NCI-H510A (cell line): ENCODE data around the gene UIMC1.
"Not testable (repeated sequence)": the region's sequence is repeated elsewhere in the genome, so short reads cannot be mapped to it uniquely, and the experiment has no call there.

Experiments used
- DNase-seq: peaks from one replicate; lab custom pipeline; 2025; lab: John Stamatoyannopoulos, UW

The UIMC1 gene

DNA sequence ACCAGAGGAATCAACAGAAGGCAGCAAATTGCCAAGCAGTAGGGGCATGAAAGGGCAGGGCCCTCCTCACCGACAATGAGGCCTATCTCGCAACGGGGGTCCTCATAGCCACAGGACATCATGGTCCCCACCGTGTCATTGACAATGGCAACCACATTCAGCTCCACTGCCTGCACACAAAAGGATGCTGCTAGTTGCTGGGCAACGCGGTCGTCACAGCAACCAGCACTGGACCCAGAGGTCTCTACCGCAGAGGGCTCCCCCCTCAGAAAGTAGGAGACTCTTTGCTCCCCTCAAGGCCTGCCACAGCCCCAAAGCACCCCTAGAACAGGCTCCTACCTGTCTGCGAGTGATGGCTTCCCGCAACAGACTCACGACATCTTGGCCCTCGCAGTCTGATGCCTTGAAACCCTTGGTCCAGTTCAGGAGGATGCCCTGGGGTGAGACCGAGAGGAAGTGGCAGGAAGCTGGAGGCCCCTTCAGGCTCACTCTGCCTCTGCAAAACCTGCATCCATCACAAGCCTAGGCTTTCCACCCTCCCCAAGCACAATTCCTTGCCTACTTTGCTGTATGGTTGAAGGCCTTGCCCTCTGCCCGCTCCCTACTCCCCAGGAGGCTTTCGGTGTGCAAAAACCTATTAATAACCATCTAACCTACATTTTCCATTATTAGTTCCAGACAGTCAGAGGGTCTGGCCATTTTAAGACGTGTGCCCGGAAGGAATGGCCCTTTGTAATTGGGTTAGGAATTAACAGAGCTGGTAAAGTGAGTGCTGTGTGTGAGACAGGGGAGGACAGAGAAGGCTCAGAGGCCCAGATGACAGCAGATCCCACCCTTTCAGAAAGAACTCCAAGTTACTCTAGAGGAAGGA lies 122.6 kb downstream of the UIMC1 start:
- DNase-seq = no peak

DNA sequence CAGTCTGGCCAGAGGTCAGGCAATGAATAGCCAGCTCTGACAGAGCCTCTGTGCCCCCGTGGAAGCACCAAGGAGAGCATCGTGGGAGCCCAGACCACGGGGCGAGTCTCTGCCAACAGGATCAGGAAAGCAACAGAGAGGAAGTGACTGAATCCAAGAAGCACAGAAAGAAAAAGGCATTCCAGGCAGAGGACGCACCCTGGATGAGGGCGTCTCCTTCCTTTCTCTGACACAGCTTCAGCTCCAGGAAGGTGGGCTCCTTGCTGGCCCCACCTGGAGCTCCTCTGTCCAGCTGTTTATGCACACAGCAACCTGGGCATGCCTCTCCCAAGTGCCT lies 124.0 kb downstream of the UIMC1 start:
- DNase-seq = no peak

DNA sequence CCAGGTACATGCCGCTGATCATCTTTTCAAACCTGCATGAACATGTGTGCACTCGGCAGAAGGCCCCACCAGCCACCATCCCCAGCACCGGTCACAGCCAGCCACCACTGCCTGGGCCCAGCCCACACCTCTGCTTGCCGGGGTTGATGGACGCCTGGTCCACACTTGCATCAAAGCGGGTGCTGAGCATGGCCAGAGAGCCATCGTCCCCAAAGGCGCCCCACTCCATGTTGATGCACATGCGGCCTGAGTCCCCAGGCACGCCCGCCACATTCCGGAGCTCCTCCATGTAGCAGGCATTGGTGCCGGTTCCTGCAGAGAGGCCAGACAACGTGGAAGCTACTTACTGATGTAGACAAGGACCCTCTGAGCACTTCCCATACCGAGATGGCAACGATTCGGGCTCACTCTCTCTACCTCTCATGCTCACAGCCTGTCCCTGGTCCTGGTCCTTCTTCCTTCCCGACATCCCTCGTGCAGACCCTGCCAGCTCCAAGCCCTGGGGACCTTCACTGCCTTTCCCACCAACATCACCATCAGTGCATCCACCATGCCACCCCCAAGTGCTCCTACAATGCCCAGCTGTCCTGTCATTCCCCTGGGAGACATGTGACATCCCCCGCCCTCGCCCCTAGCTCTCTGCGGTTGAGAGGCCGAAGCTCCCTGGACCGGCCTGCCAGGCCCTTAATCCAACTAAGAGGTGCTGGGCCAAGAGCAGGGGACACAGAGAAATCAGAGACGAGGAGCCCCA lies 124.6 kb downstream of the UIMC1 start:
- DNase-seq = no peak

DNA sequence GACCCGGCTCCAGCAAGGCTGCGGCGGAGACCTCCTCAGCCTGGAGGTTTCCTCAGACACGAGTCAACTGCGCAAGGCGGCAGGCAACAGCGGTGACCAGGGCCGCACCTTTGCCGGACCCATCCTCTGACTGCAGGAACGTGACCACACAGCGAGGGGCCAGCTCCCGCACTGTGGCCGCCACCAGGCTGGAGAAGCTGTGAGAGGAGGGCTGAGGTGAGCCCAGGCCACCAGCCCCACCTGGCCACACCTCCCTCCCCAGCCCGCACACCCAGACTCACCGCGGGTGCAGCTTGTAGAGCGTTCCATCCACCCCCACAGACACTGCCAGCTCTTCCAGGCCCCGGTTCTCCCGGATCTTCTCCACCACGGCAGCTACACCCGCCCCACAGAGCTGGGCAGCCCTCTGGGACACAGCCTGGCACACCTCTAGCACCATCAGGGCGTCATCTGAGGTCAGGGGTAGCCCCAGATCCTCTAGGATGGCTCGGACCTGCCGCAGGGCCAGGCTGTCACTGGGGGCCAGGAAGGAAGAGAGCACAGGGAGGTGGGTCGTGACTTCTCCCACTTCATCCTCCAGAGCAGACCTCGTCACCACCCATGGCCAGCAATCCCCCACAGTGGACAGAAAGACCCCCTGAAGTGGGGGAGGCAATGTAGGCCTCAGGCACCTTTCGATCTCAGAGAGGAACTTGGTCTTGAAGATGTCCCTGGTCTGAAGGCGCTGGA lies 125.4 kb downstream of the UIMC1 start:
- no peak for DNase-seq

DNA sequence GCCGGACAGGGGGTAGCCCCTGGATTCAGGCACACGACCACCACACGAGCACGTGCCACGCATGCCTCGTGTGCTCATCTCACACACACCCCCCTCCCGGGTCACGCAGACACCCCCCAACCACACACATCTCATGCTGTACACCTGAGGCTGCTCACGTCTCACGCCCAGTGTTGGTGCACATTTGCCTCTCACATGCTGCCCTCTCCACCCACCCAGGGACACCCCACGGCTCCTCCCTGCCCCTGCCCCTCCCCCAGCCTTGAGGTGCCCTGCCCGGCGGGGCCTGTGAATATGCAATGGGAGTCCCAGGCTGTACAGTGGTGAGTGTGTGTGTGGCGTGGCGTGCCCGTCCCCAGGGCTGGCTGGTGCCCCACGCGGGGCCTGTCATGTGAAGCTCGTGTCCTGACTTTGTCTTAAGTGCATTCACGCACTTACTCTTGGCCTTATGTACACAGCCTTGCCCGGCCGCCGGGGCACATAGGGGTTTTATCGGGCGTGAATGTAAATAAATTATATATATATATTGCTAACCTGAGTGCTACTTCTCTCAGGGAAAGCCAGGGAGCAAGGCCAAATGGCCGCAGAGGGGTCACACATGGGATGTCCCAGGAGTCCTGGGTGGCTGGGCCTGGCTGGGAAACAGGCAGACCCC lies 126.1 kb downstream of the UIMC1 start:
- no peak for DNase-seq

DNA sequence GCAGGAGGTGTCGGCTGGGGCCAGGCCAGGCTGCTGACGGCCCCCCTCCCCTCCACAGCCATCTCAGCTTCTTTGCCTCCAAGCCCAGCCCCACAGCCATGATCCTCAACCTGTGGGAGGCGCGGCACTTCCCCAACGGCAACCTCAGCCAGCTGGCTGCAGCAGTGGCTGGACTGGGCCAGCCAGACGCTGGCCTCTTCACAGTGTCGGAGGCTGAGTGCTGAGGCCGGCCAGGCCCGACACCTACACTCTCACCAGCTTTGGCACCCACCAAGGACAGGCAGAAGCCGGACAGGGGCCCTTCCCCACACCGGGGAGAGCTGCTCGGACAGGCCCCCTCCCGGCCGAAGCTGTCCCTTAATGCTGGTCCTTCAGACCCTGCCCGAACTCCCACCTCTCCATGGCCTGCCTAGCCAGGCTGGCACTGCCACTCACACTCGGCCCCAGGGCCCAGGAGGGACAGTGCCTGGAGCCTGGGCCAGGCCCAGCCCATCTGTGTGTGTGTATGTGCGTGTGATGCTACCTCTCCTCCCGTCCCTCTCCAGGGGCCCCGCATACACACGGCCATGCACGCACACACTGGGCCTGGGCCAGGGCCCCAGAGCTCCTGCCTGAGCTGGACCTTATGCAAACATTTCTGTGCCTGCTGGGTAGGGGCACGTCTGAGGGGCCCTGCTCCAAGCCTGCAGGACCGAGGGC lies 126.8 kb downstream of the UIMC1 start:
- DNase-seq = no peak

DNA sequence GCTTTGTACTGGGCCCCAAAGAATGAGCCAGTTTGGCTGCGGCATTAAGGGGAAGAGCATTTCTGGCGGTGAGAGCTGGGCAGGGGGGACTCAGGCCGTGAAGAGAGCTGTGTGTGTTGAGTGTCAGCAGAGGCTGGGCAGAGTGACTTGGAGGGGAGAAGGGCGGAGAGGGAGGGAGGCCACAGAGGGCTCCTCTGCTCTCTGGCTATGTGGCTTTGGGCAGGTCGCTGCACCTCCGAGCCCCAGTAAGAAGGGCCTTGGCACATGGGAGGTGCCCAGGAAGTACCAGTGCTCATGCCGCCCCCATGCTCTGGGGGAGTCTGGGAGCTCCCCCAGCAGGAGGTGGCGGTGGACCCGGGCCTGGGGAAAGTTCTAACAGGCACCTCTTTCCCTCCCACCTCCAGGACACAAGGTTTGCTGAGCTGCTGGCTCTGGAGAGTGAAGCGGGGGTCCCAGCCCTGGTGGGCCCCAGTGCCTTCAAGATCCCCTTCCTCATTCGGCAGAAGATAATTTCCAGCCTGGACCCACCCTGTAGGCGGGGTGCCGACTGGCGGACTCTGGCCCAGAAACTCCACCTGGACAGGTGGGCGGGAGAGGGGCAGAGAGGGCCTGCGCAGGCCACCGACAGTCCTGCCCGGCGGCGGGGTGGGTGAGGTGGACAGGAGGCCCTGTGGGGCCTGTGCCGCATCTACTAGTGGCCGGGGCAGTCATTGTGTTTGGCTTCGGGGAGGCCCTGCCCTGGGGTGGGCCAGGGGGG lies 127.5 kb downstream of the UIMC1 start:
- no peak for DNase-seq

DNA sequence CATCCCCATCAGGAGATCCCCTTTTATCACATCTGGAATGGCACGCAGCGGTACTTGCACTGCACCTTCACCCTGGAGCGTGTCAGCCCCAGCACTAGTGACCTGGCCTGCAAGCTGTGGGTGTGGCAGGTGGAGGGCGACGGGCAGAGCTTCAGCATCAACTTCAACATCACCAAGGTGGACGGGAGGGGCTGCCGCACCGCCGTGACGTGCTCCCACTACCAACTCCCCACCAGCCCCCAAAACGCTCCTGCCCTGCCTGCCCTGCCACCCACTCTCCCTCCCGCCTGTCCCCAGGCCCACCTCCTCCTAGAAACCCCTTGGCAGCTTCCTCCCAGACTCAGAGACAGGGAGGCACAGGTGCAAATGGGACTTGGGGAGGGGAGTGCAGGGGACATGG lies 128.1 kb downstream of the UIMC1 start:
- no peak for DNase-seq

DNA sequence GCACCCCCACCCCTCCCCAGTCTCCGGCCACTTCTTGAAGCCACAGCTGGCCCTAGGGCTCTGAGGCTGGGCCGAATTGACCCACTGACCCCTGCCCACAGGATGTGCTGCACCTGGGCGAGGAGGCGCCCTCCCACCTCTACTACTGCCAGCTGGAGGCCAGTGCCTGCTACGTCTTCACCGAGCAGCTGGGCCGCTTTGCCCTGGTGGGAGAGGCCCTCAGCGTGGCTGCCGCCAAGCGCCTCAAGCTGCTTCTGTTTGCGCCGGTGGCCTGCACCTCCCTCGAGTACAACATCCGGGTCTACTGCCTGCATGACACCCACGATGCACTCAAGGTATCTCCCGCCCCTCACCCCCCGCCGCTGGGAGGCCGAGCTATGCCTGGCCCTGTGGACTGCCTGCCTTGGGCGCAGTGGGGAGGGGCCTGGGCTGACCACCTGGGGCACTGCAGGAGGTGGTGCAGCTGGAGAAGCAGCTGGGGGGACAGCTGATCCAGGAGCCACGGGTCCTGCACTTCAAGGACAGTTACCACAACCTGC lies 128.7 kb downstream of the UIMC1 start:
- DNase-seq = peak; percentile 75

DNA sequence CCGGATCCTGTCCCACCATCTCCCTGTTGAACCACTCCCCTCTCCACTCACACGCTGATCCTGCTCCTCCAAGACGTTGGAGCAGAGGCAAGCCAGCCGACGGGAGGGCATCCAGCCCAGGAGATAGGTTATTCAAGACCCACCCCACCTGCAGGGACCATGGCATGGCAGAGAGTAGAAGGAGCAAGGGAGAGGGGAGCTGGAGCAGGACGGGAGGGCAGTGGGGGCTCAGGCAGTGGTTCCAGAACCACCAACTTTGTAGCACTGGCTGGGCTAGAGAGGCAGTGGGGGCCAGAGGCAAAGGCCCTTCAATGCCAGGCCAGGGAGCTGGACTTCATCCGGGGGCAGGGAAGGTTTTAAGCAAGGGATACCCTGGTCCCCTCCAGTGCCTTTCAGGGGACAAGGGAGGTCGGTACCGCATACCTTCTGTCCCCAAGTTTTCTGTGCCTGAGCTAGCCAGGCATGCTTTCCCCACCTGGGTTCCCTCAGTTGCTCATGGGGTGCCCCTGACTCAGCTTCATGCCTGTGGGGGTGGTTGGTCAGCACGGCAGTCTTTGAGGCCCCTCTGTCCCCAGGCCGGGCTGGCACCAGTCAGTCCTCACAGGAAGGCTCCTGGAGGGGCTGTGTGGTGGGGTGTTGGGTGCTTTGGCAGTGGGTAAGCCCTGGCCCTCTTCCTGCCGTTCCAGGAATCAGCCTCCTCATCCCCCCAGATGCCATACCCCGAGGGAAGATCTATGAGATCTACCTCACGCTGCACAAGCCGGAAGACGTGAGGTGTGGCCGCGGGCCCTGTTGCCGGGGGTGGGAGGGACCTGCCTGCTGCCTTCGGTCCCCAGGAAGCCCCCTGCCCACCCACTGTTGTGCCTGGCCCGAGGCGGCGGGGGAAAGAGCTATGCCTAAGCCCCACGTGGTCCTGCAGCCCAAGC lies 129.8 kb downstream of the UIMC1 start:
- DNase-seq = no peak

DNA sequence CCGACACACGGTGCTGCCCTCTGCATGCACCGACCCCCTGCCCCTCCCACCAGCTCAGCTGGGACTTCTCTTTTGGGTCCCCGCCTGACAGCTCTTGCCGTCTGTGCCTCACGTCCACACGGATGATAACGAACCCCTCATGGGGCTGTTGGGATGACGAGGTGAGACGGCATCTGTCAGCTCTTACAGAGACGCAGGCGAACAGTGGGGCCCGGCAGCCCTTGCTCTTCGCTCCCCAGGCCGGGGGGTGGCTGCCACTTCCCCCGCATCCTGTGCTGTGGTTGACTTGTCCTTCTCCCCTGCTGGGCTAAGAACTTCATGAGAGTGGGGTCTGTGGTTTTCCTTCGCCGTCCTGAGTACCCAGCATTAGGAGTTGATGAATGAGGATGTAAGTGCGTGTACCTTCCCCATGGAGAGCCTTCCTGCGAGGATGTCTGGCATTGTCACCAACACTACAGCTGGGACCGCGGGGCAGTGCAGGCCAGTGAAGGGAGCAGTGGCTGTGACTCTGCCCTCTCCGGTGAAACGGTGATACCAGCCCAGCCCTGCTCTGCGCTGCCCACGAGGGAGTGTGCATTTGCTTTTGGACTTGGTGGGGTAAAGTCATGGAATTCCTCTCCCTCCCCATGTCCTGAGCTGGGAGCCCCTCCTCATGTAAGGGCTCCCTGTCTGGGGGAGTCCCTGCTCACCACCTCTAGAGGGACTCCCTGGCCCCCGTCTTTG lies 130.6 kb downstream of the UIMC1 start:
- DNase-seq = no peak

DNA sequence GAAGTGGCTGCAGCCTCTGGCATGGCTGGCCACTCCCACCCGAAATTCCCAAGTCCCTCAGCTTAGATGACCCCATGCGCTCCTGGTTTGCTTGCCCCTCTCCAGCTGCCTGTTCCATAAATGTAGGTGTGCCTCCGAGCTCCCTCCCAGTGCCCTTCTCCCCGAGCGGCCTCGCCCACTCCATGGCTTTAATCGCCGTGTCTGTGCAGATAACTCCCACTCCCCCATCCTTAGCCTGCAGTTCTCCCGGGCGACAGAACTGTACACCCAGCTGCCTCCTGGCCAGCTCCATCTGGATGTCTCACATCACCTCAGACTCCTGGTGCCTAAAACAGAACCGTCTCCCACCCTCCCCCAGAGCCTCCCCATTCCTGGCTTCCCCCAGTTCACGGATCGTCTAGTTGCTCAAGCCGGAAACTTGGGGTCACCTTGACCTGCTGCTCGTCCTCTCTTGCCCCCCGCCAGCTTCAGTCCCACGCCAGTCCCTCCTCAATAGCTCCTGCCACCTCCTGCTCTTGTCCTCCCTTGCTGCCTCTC lies 131.5 kb downstream of the UIMC1 start:
- no peak for DNase-seq

DNA sequence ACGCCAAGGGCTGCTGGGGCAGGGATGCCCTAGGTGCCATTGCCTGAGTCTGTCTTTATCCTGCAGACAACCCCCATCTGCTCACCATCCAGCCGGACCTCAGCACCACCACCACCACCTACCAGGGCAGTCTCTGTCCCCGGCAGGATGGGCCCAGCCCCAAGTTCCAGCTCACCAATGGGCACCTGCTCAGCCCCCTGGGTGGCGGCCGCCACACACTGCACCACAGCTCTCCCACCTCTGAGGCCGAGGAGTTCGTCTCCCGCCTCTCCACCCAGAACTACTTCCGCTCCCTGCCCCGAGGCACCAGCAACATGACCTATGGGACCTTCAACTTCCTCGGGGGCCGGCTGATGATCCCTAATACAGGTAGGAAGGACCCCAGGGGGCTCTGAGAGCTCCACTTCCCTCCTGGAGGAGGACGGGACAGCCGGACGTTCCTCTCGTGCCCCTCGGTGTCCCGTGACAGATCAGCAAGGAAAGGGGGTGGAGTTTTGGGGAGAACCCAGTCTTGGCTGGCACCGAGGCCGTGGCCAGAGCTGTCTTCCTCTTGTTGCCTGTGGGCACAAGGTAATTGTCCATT lies 132.3 kb downstream of the UIMC1 start:
- no peak for DNase-seq

DNA sequence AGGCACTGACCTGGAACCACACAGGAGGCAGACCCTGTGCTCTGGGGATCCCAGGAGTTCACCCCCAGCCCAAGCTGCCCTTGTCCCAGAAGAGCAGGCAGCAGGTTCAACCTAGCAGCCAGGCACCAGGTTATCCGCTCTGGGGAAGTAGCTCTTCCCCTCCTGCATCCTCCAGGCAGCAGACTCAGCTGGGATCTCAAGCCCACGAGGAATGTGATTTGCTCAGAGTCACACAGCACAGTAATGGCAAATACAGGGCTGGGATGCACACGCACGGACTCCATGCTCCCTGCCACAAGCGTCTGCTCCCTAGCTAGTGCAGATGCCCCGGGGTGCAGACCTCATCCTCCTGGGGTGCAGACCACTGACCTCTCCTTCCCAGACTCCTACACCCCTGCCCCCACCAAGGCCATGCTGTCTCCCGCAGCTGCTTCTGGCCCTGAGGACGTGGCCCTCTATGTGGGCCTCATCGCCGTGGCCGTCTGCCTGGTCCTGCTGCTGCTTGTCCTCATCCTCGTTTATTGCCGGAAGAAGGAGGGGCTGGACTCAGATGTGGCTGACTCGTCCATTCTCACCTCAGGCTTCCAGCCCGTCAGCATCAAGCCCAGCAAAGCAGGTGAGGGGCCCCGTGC lies 132.9 kb downstream of the UIMC1 start:
- no peak for DNase-seq

DNA sequence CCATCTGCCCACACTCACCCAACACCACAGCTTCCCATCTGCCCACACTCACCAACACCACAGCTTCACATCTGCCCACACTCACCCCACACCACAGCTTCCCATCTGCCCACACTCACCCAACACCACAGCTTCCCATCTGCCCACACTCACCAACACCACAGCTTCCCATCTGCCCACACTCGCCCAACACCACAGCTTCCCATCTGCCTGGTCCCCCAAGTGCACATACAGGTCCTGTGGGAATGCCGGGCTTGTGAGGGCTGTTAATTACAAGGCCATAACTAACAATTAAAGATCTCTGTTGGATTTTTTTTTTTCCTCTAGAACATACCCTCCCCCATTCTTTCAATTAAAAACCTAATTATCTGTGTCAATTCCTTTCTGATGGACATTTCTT lies 133.6 kb downstream of the UIMC1 start:
- not testable (repeated sequence) for DNase-seq

DNA sequence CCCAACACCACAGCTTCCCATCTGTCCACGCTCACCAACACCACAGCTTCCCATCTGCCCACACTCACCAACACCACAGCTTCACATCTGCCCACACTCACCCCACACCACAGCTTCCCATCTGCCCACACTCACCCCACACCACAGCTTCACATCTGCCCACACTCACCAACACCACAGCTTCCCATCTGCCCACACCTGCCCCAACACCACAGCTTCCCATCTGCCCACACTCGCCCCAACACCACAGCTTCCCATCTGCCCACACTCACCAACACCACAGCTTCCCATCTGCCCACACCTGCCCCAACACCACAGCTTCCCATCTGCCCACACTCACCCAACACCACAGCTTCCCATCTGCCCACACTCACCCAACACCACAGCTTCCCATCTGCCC lies 134.0 kb downstream of the UIMC1 start:
- DNase-seq = not testable (repeated sequence)

DNA sequence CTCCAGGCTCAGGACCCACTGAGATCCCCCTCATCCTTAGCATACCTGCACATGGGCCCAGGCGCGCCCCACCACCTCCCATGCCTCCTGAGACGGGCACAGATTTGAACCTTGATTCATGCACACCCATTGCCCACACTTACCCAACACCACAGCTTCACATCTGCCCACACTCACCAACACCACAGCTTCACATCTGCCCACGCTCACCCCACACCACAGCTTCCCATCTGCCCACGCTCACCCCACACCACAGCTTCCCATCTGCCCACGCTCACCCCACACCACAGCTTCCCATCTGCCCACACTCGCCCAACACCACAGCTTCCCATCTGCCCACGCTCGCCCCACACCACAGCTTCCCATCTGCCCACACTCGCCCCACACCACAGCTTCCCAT lies 135.9 kb downstream of the UIMC1 start:
- DNase-seq = not testable (repeated sequence)

DNA sequence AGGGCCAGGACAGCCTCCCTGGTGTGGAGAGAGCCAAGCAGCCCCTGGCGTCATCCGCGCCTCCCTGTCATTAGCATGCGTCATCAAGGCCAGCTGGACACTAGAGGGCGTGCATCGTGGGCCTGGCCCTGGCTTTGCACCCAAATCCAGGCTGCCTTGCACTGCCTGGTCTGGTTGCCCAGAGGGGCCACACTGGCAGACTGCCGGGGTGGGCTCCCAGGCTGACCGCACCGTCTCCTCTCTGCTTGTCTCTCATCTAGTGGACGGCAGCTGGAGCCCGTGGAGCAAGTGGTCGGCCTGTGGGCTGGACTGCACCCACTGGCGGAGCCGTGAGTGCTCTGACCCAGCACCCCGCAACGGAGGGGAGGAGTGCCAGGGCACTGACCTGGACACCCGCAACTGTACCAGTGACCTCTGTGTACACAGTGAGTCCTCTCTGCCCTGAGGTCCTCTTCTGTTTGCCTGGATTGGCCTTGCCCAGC lies 136.4 kb downstream of the UIMC1 start:
- no peak for DNase-seq
